HepG2 (cell line): ENCODE measurements around the gene TMTC4. TPM values are rescaled to one million over a fixed set of nuclear protein-coding genes. Genes with fewer than 3 reads are reported as not detected.
A peak's percentile ranks its signal among the peaks of the same experiment; 100 is the strongest.

ENCODE experiments used
- ADNP ChIP-seq: sonication (generic); formaldehyde crosslinking; IDR thresholded peaks from 2 replicates; pipeline ENCODE4 v1.4.0; 2020; ENCODE audit warnings: missing genetic modification reagents
- CEBPG ChIP-seq: IDR thresholded peaks from 2 replicates; pipeline ENCODE4 v1.6.1; 2016
- CHCHD3 ChIP-seq: sonication (generic); formaldehyde crosslinking; IDR thresholded peaks from 2 replicates; pipeline ENCODE4 v1.8.0; 2022; ENCODE audit warnings: mild to moderate bottlenecking, missing genetic modification reagents, moderate library complexity
- CHD4 ChIP-seq: fragments of 200-600 bp; sonication (generic); IDR thresholded peaks from 2 replicates; pipeline ENCODE4 v1.7.0; 2017; ENCODE audit warnings: mild to moderate bottlenecking, low read length, borderline replicate concordance
- DMAP1 ChIP-seq: IDR thresholded peaks from 2 replicates; pipeline ENCODE4 v1.6.1; 2016
- ELF3 ChIP-seq: IDR thresholded peaks from 2 replicates; pipeline ENCODE4 v1.6.1; 2016; ENCODE audit warnings: missing genetic modification reagents, missing compliant biosample characterization
- FOXC1 ChIP-seq: sonication (generic); formaldehyde crosslinking; IDR thresholded peaks from 2 replicates; pipeline ENCODE4 v1.8.0; 2022; ENCODE audit warnings: mild to moderate bottlenecking, missing genetic modification reagents, borderline replicate concordance
- MED1 ChIP-seq: sonication (generic); formaldehyde crosslinking; IDR thresholded peaks from 2 replicates; pipeline ENCODE4 v1.4.0; 2020; ENCODE audit warnings: missing genetic modification reagents
- MEF2D ChIP-seq: sonication (generic); formaldehyde crosslinking; IDR thresholded peaks from 2 replicates; pipeline ENCODE4 v1.5.1; 2020; ENCODE audit warnings: mild to moderate bottlenecking, missing genetic modification reagents
- MXI1 ChIP-seq: IDR thresholded peaks from 3 replicates; pipeline ENCODE4 v1.6.1; 2012; ENCODE audit warnings: low read depth, low read length, inconsistent platforms, borderline replicate concordance
- NFRKB ChIP-seq: fragments of 450-650 bp; IDR thresholded peaks from 2 replicates; pipeline ENCODE4 v1.6.1; 2017
- NFYC ChIP-seq: IDR thresholded peaks from 2 replicates; pipeline ENCODE4 v1.6.1; 2016; ENCODE audit warnings: missing genetic modification reagents, missing compliant biosample characterization
- POLR2AphosphoS5 ChIP-seq: IDR thresholded peaks from 2 replicates; pipeline ENCODE4 v1.6.1; 2012; ENCODE audit warnings: low read depth, low read length
- RORA ChIP-seq: sonication (generic); formaldehyde crosslinking; IDR thresholded peaks from 2 replicates; pipeline ENCODE4 v1.5.0; 2020; ENCODE audit warnings: mild to moderate bottlenecking, missing genetic modification reagents, moderate library complexity
- SP1 ChIP-seq, 2 experiments: fragments of 450-650 bp in 1 of 2; sonication (generic) in 1 of 2; formaldehyde crosslinking in 1 of 2; IDR thresholded peaks; 2 replicates each; pipeline versions ENCODE4 v1.4.0 to v1.6.1; 2016 to 2020; ENCODE audit warnings: missing genetic modification reagents in 1 of 2
- SP5 ChIP-seq: IDR thresholded peaks from 2 replicates; pipeline ENCODE4 v1.6.1; 2016; ENCODE audit warnings: low read depth, borderline replicate concordance
- THYN1 ChIP-seq: sonication (generic); formaldehyde crosslinking; IDR thresholded peaks from 2 replicates; pipeline ENCODE4 v1.8.1; 2023; ENCODE audit warnings: low read depth, mild to moderate bottlenecking, moderate library complexity, missing genetic modification reagents, borderline replicate concordance
- ZFP1 ChIP-seq: IDR thresholded peaks from 2 replicates; pipeline ENCODE4 v1.6.1; 2016
- ZFP36L2 ChIP-seq: sonication (generic); formaldehyde crosslinking; IDR thresholded peaks from 2 replicates; pipeline ENCODE4 v1.4.0; 2020; ENCODE audit warnings: missing genetic modification reagents
- ZNF382 ChIP-seq: sonication (generic); formaldehyde crosslinking; IDR thresholded peaks from 2 replicates; pipeline ENCODE4 v1.5.0; 2020; ENCODE audit warnings: missing genetic modification reagents, mild to moderate bottlenecking, borderline replicate concordance
- ZNF747 ChIP-seq: sonication (generic); formaldehyde crosslinking; IDR thresholded peaks from 2 replicates; pipeline ENCODE4 v1.8.1; 2023; ENCODE audit warnings: missing genetic modification reagents, mild to moderate bottlenecking, borderline replicate concordance
- ZNF777 ChIP-seq: sonication (generic); formaldehyde crosslinking; IDR thresholded peaks from 2 replicates; pipeline ENCODE4 v1.4.0; 2020; ENCODE audit warnings: missing genetic modification reagents
- ZNF841 ChIP-seq: sonication (generic); formaldehyde crosslinking; IDR thresholded peaks from 2 replicates; pipeline ENCODE4 v1.8.1; 2023; ENCODE audit warnings: missing genetic modification reagents, borderline replicate concordance
- ZNF878 ChIP-seq: sonication (generic); formaldehyde crosslinking; IDR thresholded peaks from 2 replicates; pipeline ENCODE4 v1.8.1; 2023; ENCODE audit warnings: mild to moderate bottlenecking, missing genetic modification reagents, moderate library complexity
- polyA plus RNA-seq, 8 experiments: library from polyadenylated mRNA; depleted of rRNA in 3 of 8; stranded (reverse) in 7 of 8; unstranded in 1 of 8; fragments of >200 nt; fragmentation: Illumina TruSeq in 4 of 8; extraction: Trizol in 4 of 8; gene quantifications; 2 replicates each; pipeline versions ENCODE4 v1.2.1 to v1.2.3, GENCODE V29; 2011 to 2016; ENCODE audit warnings: low read depth in 4 of 8, missing spikeins in 1 of 8, mixed read lengths in 1 of 8; ENCODE audit not compliant: insufficient read depth in 1 of 8
- total RNA-seq, 5 experiments: library from RNA; depleted of rRNA; stranded (reverse); fragments of >200 nt; fragmentation: Illumina TruSeq; extraction: Trizol; gene quantifications; 2 replicates each; pipeline ENCODE4 v1.2.3, GENCODE V29; 2016; ENCODE audit warnings: low read depth in 1 of 5
- TF ChIP-seq, protein P1 (sequence below): sonication (generic); formaldehyde crosslinking; IDR thresholded peaks from 2 replicates; pipeline ENCODE4 v1.4.0; 2020; ENCODE audit warnings: mild to moderate bottlenecking, missing genetic modification reagents
- TF ChIP-seq, protein P2 (sequence below): sonication (generic); formaldehyde crosslinking; IDR thresholded peaks from 2 replicates; pipeline ENCODE4 v1.8.1; 2023; ENCODE audit warnings: mild to moderate bottlenecking, inconsistent platforms, moderate library complexity, missing genetic modification reagents, borderline replicate concordance
- TF ChIP-seq, protein P3 (sequence below): sonication (generic); formaldehyde crosslinking; IDR thresholded peaks from 2 replicates; pipeline ENCODE4 v1.8.1; 2023; ENCODE audit warnings: missing genetic modification reagents, mild to moderate bottlenecking, borderline replicate concordance
- TF ChIP-seq, protein P4 (sequence below): sonication (generic); formaldehyde crosslinking; IDR thresholded peaks from 2 replicates; pipeline ENCODE4 v1.4.0; 2020; ENCODE audit warnings: missing genetic modification reagents

Gene TMTC4
- total and polyA plus RNA-seq, 2 of the 13 experiments (the other 11 are each of a cell fraction or from before 2014, with no cell fraction given), result 16.0 to 22.6 TPM

DNA sequence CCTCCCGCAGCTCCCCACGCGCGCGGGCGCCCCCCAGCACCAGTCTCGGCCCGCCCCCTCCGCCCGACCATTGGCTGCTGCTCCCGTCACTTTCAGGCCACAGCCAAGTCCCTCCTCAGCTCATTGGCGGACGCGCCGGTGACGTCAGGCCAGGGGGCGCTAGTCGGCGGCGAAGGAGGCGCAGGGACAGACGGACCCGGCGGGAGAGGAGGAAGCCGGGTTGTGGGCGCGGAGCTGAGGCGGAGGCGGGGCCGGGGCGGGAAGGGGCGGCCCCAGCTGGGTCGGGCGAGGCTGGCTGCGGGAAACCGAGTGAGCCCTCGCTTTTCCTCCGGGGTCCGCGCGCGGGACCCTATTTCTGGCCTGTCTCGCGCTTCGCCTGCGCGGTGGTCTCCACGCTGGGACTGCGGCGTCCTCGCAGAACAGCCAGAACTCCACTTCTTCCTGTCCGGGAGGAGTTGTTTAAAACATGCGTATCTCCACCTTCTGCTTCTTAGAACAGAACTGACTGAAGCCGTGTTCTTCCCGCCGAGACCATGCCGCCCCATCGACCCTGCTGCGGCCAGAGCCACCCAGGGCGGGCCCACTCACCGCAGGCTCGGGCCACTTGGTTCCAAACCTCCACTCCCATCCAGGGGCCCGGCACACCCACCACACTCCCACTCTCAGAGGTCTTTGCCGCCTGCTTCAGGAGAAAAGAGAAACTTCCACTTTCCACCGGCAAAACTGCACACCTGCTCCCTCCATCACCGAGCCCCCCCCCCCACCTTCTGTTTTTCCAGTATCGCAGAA lies 471 bp upstream of the TMTC4 start (continued):
- TF ChIP-seq, protein P1, sequence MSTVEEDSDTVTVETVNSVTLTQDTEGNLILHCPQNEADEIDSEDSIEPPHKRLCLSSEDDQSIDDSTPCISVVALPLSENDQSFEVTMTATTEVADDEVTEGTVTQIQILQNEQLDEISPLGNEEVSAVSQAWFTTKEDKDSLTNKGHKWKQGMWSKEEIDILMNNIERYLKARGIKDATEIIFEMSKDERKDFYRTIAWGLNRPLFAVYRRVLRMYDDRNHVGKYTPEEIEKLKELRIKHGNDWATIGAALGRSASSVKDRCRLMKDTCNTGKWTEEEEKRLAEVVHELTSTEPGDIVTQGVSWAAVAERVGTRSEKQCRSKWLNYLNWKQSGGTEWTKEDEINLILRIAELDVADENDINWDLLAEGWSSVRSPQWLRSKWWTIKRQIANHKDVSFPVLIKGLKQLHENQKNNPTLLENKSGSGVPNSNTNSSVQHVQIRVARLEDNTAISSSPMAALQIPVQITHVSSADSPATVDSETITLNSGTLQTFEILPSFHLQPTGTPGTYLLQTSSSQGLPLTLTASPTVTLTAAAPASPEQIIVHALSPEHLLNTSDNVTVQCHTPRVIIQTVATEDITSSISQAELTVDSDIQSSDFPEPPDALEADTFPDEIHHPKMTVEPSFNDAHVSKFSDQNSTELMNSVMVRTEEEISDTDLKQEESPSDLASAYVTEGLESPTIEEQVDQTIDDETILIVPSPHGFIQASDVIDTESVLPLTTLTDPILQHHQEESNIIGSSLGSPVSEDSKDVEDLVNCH (CRISPR knock-in tag), result no peak; the same call in 1 of the 2 replicates
- peak; percentile 16; the same call in 1 of the 2 replicates for TF ChIP-seq DMAP1 (CRISPR knock-in tag)
- TF ChIP-seq FOXC1 (CRISPR knock-in tag), result 0 out of 2 replicates have a peak, but pooled peaks have one; percentile 24
- no peak for TF ChIP-seq CEBPG (CRISPR knock-in tag)
- TF ChIP-seq, protein P2, sequence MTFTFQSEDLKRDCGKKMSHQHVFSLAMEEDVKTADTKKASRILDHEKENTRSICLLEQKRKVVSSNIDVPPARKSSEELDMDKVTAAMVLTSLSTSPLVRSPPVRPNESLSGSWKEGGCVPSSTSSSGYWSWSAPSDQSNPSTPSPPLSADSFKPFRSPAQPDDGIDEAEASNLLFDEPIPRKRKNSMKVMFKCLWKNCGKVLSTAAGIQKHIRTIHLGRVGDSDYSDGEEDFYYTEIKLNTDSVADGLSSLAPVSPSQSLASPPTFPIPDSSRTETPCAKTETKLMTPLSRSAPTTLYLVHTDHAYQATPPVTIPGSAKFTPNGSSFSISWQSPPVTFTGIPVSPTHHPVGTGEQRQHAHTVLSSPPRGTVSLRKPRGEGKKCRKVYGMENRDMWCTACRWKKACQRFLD (CRISPR knock-in tag), result no peak
- no peak for TF ChIP-seq RORA
- no peak for TF ChIP-seq SP1 (IDR thresholded peaks at IDR 0.05)
- TF ChIP-seq SP1 (CRISPR knock-in tag; IDR thresholded peaks at IDR 0.05), result peak; percentile 90
- TF ChIP-seq ADNP (CRISPR knock-in tag), result no peak
- no peak for TF ChIP-seq MEF2D
- TF ChIP-seq ZNF841 (CRISPR knock-in tag), result 0 out of 2 replicates have a peak, but pooled peaks have one; percentile 48
- TF ChIP-seq NFRKB, result no peak
- TF ChIP-seq, protein P3, sequence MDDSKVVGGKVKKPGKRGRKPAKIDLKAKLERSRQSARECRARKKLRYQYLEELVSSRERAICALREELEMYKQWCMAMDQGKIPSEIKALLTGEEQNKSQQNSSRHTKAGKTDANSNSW (CRISPR knock-in tag), result no peak
- TF ChIP-seq THYN1 (CRISPR knock-in tag), result no peak
- no peak; the same call in 1 of the 2 replicates for TF ChIP-seq ZNF878 (CRISPR knock-in tag)
- TF ChIP-seq MED1 (CRISPR knock-in tag), result 0 out of 2 replicates have a peak, but pooled peaks have one; percentile 14
- TF ChIP-seq SP5 (CRISPR knock-in tag), result peak; percentile 45; the same call in 1 of the 2 replicates
- peak; percentile 59; the same call in 1 of the 2 replicates for TF ChIP-seq CHCHD3 (CRISPR knock-in tag)
- peak; percentile 40; the same call in 2 of the 3 replicates for TF ChIP-seq MXI1
- no peak for TF ChIP-seq ZNF382
- TF ChIP-seq ZNF747 (CRISPR knock-in tag), result no peak
- TF ChIP-seq ZNF777 (CRISPR knock-in tag), result 0 out of 2 replicates have a peak, but pooled peaks have one; percentile 20
- TF ChIP-seq POLR2AphosphoS5, result peak; percentile 65
- TF ChIP-seq NFYC (CRISPR knock-in tag), result peak; percentile 94
- TF ChIP-seq ZFP36L2 (CRISPR knock-in tag), result no peak
- TF ChIP-seq, protein P4, sequence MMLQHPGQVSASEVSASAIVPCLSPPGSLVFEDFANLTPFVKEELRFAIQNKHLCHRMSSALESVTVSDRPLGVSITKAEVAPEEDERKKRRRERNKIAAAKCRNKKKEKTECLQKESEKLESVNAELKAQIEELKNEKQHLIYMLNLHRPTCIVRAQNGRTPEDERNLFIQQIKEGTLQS (CRISPR knock-in tag), result peak; percentile 49; the same call in 1 of the 2 replicates
- TF ChIP-seq ELF3 (CRISPR knock-in tag), result 0 out of 2 replicates have a peak, but pooled peaks have one; percentile 32
- TF ChIP-seq CHD4, result no peak
- TF ChIP-seq ZFP1 (CRISPR knock-in tag), result no peak
